HepG2 (cell line): ENCODE data around the gene ITGB3. TPM values are rescaled to one million over a fixed set of nuclear protein-coding genes. Genes with fewer than 3 reads are reported as not detected.
A peak's percentile ranks its signal among the peaks of the same experiment; 100 is the strongest.

Experiments used
- ATAC-seq: fragments of 200-7000 bp; cut with Tn5 transposase; 3 replicates; pipeline ENCODE4 v1.9.1; 2020; ENCODE audit warnings: mild to moderate bottlenecking, moderate library complexity
- BruUV-seq: library from RNA; stranded (reverse); fragments of 400-500 nt; replicated peaks from 2 replicates; lab custom pipeline; 2021; lab: Mats Ljungman, UMichigan
- CTCF ChIA-PET: fragments of 300-600 bp; formaldehyde crosslinking; extraction: SDS; loops from one replicate; lab custom pipeline; 2021; ENCODE audit warnings: low total read pairs, inconsistent platforms, low intra/inter-chr PET ratio; lab: Yijun Ruan, JAX
- POLR2A ChIA-PET: fragments of 350-600 bp; sonication (Branson Sonifier 250); formaldehyde crosslinking; loops from one replicate; lab custom pipeline; 2020; ENCODE audit warnings: antibody characterized with exemption, inconsistent platforms; lab: Yijun Ruan, JAX
- DNase-seq: peaks from one replicate; pipeline ENCODE4 v3.0.0-alpha.2; 2015; ENCODE audit warnings: low spot score
- FAIRE-seq: peaks from 3 replicates; lab custom pipeline; 2011; peaks lifted over from hg19 to GRCh38; lab: Jason Lieb, UNC
- H2AFZ ChIP-seq: one replicate; pipeline ENCODE4 v1.6.1; 2011; ENCODE audit warnings: low read length, inconsistent platforms
- H3K27ac ChIP-seq: fragments of 300-600 bp; 3 replicates; pipeline ENCODE4 v1.8.0; 2011; ENCODE audit warnings: mixed run types, mild to moderate bottlenecking, mixed read lengths, low read length, inconsistent platforms; ENCODE audit not compliant: insufficient read depth; ENCODE audit errors: extremely low read length
- H3K27me3 ChIP-seq, 2 experiments: fragments of 200-600 bp in 1 of 2; 2 replicates in 1 of 2; 3 replicates in 1 of 2; pipeline versions ENCODE4 v1.6.0 to v1.8.0; 2011; ENCODE audit warnings: low read length in 2 of 2, mild to moderate bottlenecking in 2 of 2, moderate library complexity in 2 of 2, inconsistent platforms in 1 of 2; ENCODE audit not compliant: insufficient read depth in 2 of 2, control insufficient read depth in 1 of 2
- H3K36me3 ChIP-seq, 2 experiments: fragments of 200-600 bp in 1 of 2; replicated peaks in 1 of 2; 2 replicates in 1 of 2; 3 replicates in 1 of 2; pipeline versions ENCODE4 v1.5.1 to v1.8.0; 2011; ENCODE audit warnings: low read length in 2 of 2, inconsistent platforms in 1 of 2; ENCODE audit not compliant: insufficient read depth in 2 of 2, control insufficient read depth in 1 of 2
- H3K4me1 ChIP-seq: 2 replicates; pipeline ENCODE4 v1.5.1; 2012; ENCODE audit warnings: low read length, inconsistent platforms; ENCODE audit not compliant: insufficient read depth
- H3K4me2 ChIP-seq: 2 replicates; pipeline ENCODE4 v1.6.0; 2011; ENCODE audit warnings: low read depth, low read length, inconsistent platforms
- H3K4me3 ChIP-seq, 3 experiments: fragments of 200-600 bp in 1 of 3; sonication (generic), shearing (Covaris generic) in 1 of 3; replicated peaks in 1 of 3; 2 replicates each; pipeline ENCODE4 v1.5.1; 2011 to 2016; ENCODE audit warnings: low read length in 3 of 3, inconsistent platforms in 2 of 3, low read depth in 2 of 3, mild to moderate bottlenecking in 2 of 3, control low read depth in 1 of 3, mixed read lengths in 1 of 3; ENCODE audit not compliant: insufficient read depth in 1 of 3
- H3K79me2 ChIP-seq: one replicate; pipeline ENCODE4 v1.6.1; 2011; ENCODE audit warnings: low read length, inconsistent platforms; ENCODE audit not compliant: insufficient read depth
- H3K9ac ChIP-seq: 2 replicates; pipeline ENCODE4 v1.6.0; 2011; ENCODE audit warnings: mild to moderate bottlenecking, low read depth, low read length, inconsistent platforms; ENCODE audit not compliant: insufficient read depth
- H3K9me3 ChIP-seq: 2 replicates; pipeline ENCODE4 v1.5.1; 2012; ENCODE audit warnings: mild to moderate bottlenecking, low read length
- H4K20me1 ChIP-seq: 2 replicates; pipeline ENCODE4 v1.6.0; 2011; ENCODE audit warnings: inconsistent platforms, mild to moderate bottlenecking, low read length, moderate library complexity; ENCODE audit not compliant: insufficient read depth
- ARNT2 ChIP-seq: sonication (generic); formaldehyde crosslinking; IDR thresholded peaks from 2 replicates; pipeline ENCODE4 v1.8.0; 2022; ENCODE audit warnings: mild to moderate bottlenecking, low read depth, missing genetic modification reagents, moderate library complexity
- CREB3 ChIP-seq: sonication (generic); formaldehyde crosslinking; IDR thresholded peaks from 2 replicates; pipeline ENCODE4 v1.5.0; 2020; ENCODE audit warnings: missing genetic modification reagents
- GABPA ChIP-seq, 2 experiments: IDR thresholded peaks; 2 replicates each; pipeline ENCODE4 v1.6.1; 2011 to 2016; ENCODE audit warnings: low read depth in 2 of 2, low read length in 1 of 2, missing biosample characterization in 1 of 2, missing genetic modification characterization in 1 of 2
- GPN1 ChIP-seq: sonication (generic); formaldehyde crosslinking; IDR thresholded peaks from 2 replicates; pipeline ENCODE4 v1.5.1; 2020; ENCODE audit warnings: missing genetic modification reagents, borderline replicate concordance
- KMT2B ChIP-seq: IDR thresholded peaks from 2 replicates; pipeline ENCODE4 v1.6.1; 2016; ENCODE audit warnings: missing genetic modification reagents, missing compliant biosample characterization
- RCOR2 ChIP-seq: IDR thresholded peaks from 2 replicates; pipeline ENCODE4 v1.6.1; 2016; ENCODE audit warnings: missing biosample characterization, missing genetic modification reagents
- RELA ChIP-seq: sonication (generic); formaldehyde crosslinking; IDR thresholded peaks from 2 replicates; pipeline ENCODE4 v1.4.0; 2020; ENCODE audit warnings: missing genetic modification reagents
- SOX13 ChIP-seq, 3 experiments: fragments of 450-650 bp in 1 of 3; sonication (generic) in 1 of 3; formaldehyde crosslinking in 1 of 3; IDR thresholded peaks in 2 of 3; conservative IDR thresholded peaks in 1 of 3; 2 replicates each; pipeline versions ENCODE4 v1.5.0 to v1.6.1; 2016 to 2020; ENCODE audit warnings: antibody characterized with exemption in 1 of 3, mild to moderate bottlenecking in 1 of 3, missing compliant biosample characterization in 1 of 3, missing genetic modification reagents in 1 of 3, moderate library complexity in 1 of 3
- WGBS: methylation state at CpG from one replicate; pipeline ENCODE4 v1.1.6; 2017; ENCODE audit warnings: low lambda C conversion rate; 5-methylcytosine and 5-hydroxymethylcytosine counted together
- in situ Hi-C: cut with HindIII; loops from 2 replicates; pipeline ENCODE4 v1.10.0; 2017; ENCODE audit warnings: low pct_unique_long_range_greater_than_20kb; ENCODE audit not compliant: extremely low pct_ligation_motif_present
- intact Hi-C: fragments of 100-400 bp; cut with micrococcal nuclease; formaldehyde crosslinking; loops from one replicate; pipeline ENCODE4 v1.10.0; 2022; ENCODE audit not compliant: unreplicated experiment
- polyA plus RNA-seq, 8 experiments: library from polyadenylated mRNA; depleted of rRNA in 3 of 8; stranded (reverse) in 7 of 8; unstranded in 1 of 8; fragments of >200 nt; fragmentation: Illumina TruSeq in 4 of 8; extraction: Trizol in 4 of 8; gene quantifications; 2 replicates each; pipeline versions ENCODE4 v1.2.1 to v1.2.3, GENCODE V29; 2011 to 2016; ENCODE audit warnings: low read depth in 4 of 8, missing spikeins in 1 of 8, mixed read lengths in 1 of 8; ENCODE audit not compliant: insufficient read depth in 1 of 8
- total RNA-seq, 5 experiments: library from RNA; depleted of rRNA; stranded (reverse); fragments of >200 nt; fragmentation: Illumina TruSeq; extraction: Trizol; gene quantifications; 2 replicates each; pipeline ENCODE4 v1.2.3, GENCODE V29; 2016; ENCODE audit warnings: low read depth in 1 of 5

ITGB3 gene
- total and polyA plus RNA-seq, 2 of the 13 experiments (the other 11 are each of a cell fraction or from before 2014, with no cell fraction given): 0.09 to 0.31 TPM

GRCh38 chr17:47223007-47223406 lies 30.6 kb upstream of the ITGB3 start:
- Histone ChIP-seq H3K79me2 (no peaks in the 10 kb centered on the region), H3K4me1 (peaks cover 24% of the 10 kb centered on the region), H3K4me3 (no peak overlapping the region), H3K27me3 (peaks cover 7 to 32% of the 10 kb centered on the region in 2 experiments; a peak in 3 of 5 replicates), H3K4me2 (0 out of 2 replicates have a peak overlapping the region, but pooled peaks have one; percentile 0), H3K36me3 (no peaks in the 10 kb centered on the region), H3K9me3 (peaks cover 9% of the 10 kb centered on the region; the same call in 1 of the 2 replicates), H3K9ac (no peak overlapping the region), H4K20me1 (no peaks in the 10 kb centered on the region), H2AFZ (no peak overlapping the region), H3K27ac (no peak overlapping the region)
- POLR2A ChIA-PET: interaction anchor here (1.0 kb wide), 1 partner anchor 10 kb away, joined by 3 read pairs; no protein-coding TSS in a partner anchor
- no peak for FAIRE-seq
- intact Hi-C loops (loop anchor here (10.0 kb wide), 1 partner anchor 392 kb away; no protein-coding TSS in a partner anchor), in situ Hi-C loops (no loop called here)
- TF ChIP-seq GABPA (IDR thresholded peaks at IDR 0.05; ENCODE audit: low read depth, low read length) (no peak), GABPA (CRISPR knock-in tag; IDR thresholded peaks at IDR 0.05; ENCODE audit: low read depth) (no peak), GPN1 (CRISPR knock-in tag) (no peak), RELA (CRISPR knock-in tag) (no peak), ARNT2 (CRISPR knock-in tag) (no peak), SOX13 (IDR thresholded peaks at IDR 0.05) (no peak), SOX13 (CRISPR knock-in tag; conservative IDR thresholded peaks at IDR 0.05 in 1 of 2, IDR thresholded peaks at IDR 0.05 in 1 of 2) (no peak), CREB3 (CRISPR knock-in tag) (no peak), KMT2B (CRISPR knock-in tag) (no peak), RCOR2 (no peak)
- DNase-seq: no peak
- 33% methylated on average over 3 of the region's 3 CpGs for WGBS
- peak; percentile 16; the same call in 2 of the 3 replicates for ATAC-seq
- no TSS peak for BruUV-seq
- CTCF ChIA-PET: no interaction called here
